ENCODE data around the gene CEP76. TPM values are rescaled to one million over a fixed set of nuclear protein-coding genes. Genes with fewer than 3 reads are reported as not detected.
"Not testable (repeated sequence)": the region's sequence is repeated elsewhere in the genome, so short reads cannot be mapped to it uniquely, and the experiment has no call there.

The CEP76 gene
- total RNA-seq, 1 experiment from 2014 or later = 16.3 TPM

GRCh38 chr18:12643756-12644155 is 58.8 kb downstream of the CEP76 start:
- not testable (repeated sequence) for H3K4me3 ChIP-seq; H3K27me3 ChIP-seq; H3K9me3 ChIP-seq (replicated peaks); H3K4me1 ChIP-seq; H3K36me3 ChIP-seq; DNase-seq; H3K27ac ChIP-seq

- no peak for DNase-seq
- Histone ChIP-seq H3K4me3 (no peak overlapping the region), H3K27ac (no peak overlapping the region)
Observed at GRCh38 chr18:12640881-12641200, 61.7 kb downstream of the CEP76 start.

GRCh38 chr18:12639990-12640880 is 62.3 kb downstream of the CEP76 start:
- Histone ChIP-seq H3K4me3 (no peak overlapping the region), H3K9me3 (replicated peaks) (no peaks in the 10 kb centered on the region), H3K4me1 (no peaks in the 10 kb centered on the region), H3K27ac (no peak overlapping the region), H3K27me3 (no peaks in the 10 kb centered on the region), H3K36me3 (no peaks in the 10 kb centered on the region)
- DNase-seq = no peak

More at GRCh38 chr18:12640881-12641200, 61.7 kb downstream of the CEP76 start:
- Histone ChIP-seq H3K9me3 (replicated peaks) (no peaks in the 10 kb centered on the region), H3K4me1 (no peaks in the 10 kb centered on the region), H3K27me3 (no peaks in the 10 kb centered on the region), H3K36me3 (no peaks in the 10 kb centered on the region)

GRCh38 chr18:12638644-12639124 is 63.8 kb downstream of the CEP76 start:
- Histone ChIP-seq H3K27ac (no peak overlapping the region), H3K4me3 (no peak overlapping the region), H3K4me1 (no peaks in the 10 kb centered on the region), H3K27me3 (no peaks in the 10 kb centered on the region), H3K9me3 (replicated peaks) (no peaks in the 10 kb centered on the region), H3K36me3 (no peaks in the 10 kb centered on the region)
- no peak for DNase-seq

- Histone ChIP-seq H3K36me3 (no peaks in the 10 kb centered on the region), H3K9me3 (replicated peaks) (no peaks in the 10 kb centered on the region), H3K4me3 (no peak overlapping the region), H3K27ac (no peak overlapping the region), H3K27me3 (no peaks in the 10 kb centered on the region), H3K4me1 (no peaks in the 10 kb centered on the region)
- DNase-seq = no peak
Observed at GRCh38 chr18:12637901-12638643, 64.5 kb downstream of the CEP76 start.

GRCh38 chr18:12637393-12637792 is 65.1 kb downstream of the CEP76 start:
- no peak for DNase-seq
- H3K27ac ChIP-seq = no peak overlapping the region
- no peaks in the 10 kb centered on the region for H3K36me3 ChIP-seq
- no peaks in the 10 kb centered on the region for H3K4me1 ChIP-seq
- H3K9me3 ChIP-seq (replicated peaks) = no peaks in the 10 kb centered on the region
- H3K4me3 ChIP-seq = no peak overlapping the region
- no peaks in the 10 kb centered on the region for H3K27me3 ChIP-seq

- Histone ChIP-seq H3K9me3 (replicated peaks) (no peaks in the 10 kb centered on the region), H3K27ac (no peak overlapping the region), H3K4me1 (no peaks in the 10 kb centered on the region), H3K27me3 (no peaks in the 10 kb centered on the region), H3K36me3 (no peaks in the 10 kb centered on the region; the same call in 1 of the 2 replicates), H3K4me3 (no peak overlapping the region)
- no peak for DNase-seq
Observed at GRCh38 chr18:12631831-12632477, 70.6 kb downstream of the CEP76 start.

GRCh38 chr18:12630136-12630535 is 72.4 kb downstream of the CEP76 start:
- DNase-seq = no peak
- Histone ChIP-seq H3K4me3 (no peak overlapping the region), H3K4me1 (no peaks in the 10 kb centered on the region), H3K27ac (no peak overlapping the region), H3K9me3 (replicated peaks) (no peaks in the 10 kb centered on the region), H3K36me3 (no peaks in the 10 kb centered on the region; the same call in 1 of the 2 replicates), H3K27me3 (no peaks in the 10 kb centered on the region)

GRCh38 chr18:12628706-12629702 is 73.5 kb downstream of the CEP76 start:
- H3K27ac ChIP-seq = no peak overlapping the region
- H3K9me3 ChIP-seq (replicated peaks) = no peaks in the 10 kb centered on the region
- no peaks in the 10 kb centered on the region for H3K4me1 ChIP-seq
- no peaks in the 10 kb centered on the region for H3K27me3 ChIP-seq
- H3K4me3 ChIP-seq = no peak overlapping the region
- no peak for DNase-seq
- H3K36me3 ChIP-seq = no peaks in the 10 kb centered on the region; the same call in 1 of the 2 replicates

GRCh38 chr18:12627199-12627598 is 75.3 kb downstream of the CEP76 start:
- not testable (repeated sequence) for H3K9me3 ChIP-seq (replicated peaks); H3K4me1 ChIP-seq; H3K36me3 ChIP-seq; H3K4me3 ChIP-seq; H3K27me3 ChIP-seq; H3K27ac ChIP-seq; DNase-seq

GRCh38 chr18:12625241-12625640 is 77.3 kb downstream of the CEP76 start:
- Histone ChIP-seq H3K4me1 (no peaks in the 10 kb centered on the region), H3K9me3 (replicated peaks) (no peaks in the 10 kb centered on the region), H3K36me3 (no peaks in the 10 kb centered on the region; the same call in 1 of the 2 replicates), H3K4me3 (no peak overlapping the region), H3K27me3 (no peaks in the 10 kb centered on the region), H3K27ac (no peak overlapping the region)
- no peak for DNase-seq
